Measurements from ENCODE around the gene CCDC186.

DNA sequence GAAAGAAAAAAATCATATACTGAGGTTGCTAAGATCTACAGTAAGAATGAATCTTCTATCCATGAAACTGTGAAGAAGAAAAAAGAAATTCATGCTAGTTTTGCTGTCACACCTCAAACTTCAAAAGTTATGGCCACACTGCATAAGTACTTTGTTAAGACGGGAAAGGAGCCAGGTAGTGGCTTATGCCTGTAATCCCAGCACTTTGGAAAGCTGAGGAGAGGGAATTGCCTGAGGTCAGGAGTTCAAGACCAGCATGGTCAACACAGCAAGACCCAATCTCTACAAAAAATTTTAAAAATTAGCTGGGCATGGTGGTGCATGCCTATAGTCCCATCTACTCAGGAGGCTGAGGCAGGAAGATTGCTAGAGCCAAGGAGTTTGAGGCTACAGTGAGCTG, 22.1 kb downstream of the CCDC186 start:
- TF ChIP-seq, protein P1, sequence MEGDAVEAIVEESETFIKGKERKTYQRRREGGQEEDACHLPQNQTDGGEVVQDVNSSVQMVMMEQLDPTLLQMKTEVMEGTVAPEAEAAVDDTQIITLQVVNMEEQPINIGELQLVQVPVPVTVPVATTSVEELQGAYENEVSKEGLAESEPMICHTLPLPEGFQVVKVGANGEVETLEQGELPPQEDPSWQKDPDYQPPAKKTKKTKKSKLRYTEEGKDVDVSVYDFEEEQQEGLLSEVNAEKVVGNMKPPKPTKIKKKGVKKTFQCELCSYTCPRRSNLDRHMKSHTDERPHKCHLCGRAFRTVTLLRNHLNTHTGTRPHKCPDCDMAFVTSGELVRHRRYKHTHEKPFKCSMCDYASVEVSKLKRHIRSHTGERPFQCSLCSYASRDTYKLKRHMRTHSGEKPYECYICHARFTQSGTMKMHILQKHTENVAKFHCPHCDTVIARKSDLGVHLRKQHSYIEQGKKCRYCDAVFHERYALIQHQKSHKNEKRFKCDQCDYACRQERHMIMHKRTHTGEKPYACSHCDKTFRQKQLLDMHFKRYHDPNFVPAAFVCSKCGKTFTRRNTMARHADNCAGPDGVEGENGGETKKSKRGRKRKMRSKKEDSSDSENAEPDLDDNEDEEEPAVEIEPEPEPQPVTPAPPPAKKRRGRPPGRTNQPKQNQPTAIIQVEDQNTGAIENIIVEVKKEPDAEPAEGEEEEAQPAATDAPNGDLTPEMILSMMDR (conservative IDR thresholded peaks at IDR 0.05; ENCODE audit: low read depth, low read length) = no peak
- TF ChIP-seq POLR2A (IDR thresholded peaks at IDR 0.05; ENCODE audit: low read depth, low read length) (no peak), BHLHE40 (IDR thresholded peaks at IDR 0.05; ENCODE audit: low read depth, low read length) (no peak), RFX5 (IDR thresholded peaks at IDR 0.05; ENCODE audit: low read depth, low read length) (no peak), CEBPB (IDR thresholded peaks at IDR 0.05; ENCODE audit: low read depth, low read length) (no peak), MAFK (IDR thresholded peaks at IDR 0.05; ENCODE audit: low read depth, low read length) (no peak), NFE2L2 (IDR thresholded peaks at IDR 0.05; ENCODE audit: low read depth, low read length) (no peak), RAD21 (IDR thresholded peaks at IDR 0.05; ENCODE audit: low read length) (no peak), MAZ (IDR thresholded peaks at IDR 0.05; ENCODE audit: borderline replicate concordance, low read depth, low read length) (no peak), SMC3 (IDR thresholded peaks at IDR 0.05; ENCODE audit: low read depth, low read length) (no peak), RCOR1 (IDR thresholded peaks at IDR 0.05; ENCODE audit: insufficient replicate concordance, low read length) (no peak)
- TF ChIP-seq, protein P2, sequence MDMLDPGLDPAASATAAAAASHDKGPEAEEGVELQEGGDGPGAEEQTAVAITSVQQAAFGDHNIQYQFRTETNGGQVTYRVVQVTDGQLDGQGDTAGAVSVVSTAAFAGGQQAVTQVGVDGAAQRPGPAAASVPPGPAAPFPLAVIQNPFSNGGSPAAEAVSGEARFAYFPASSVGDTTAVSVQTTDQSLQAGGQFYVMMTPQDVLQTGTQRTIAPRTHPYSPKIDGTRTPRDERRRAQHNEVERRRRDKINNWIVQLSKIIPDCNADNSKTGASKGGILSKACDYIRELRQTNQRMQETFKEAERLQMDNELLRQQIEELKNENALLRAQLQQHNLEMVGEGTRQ (IDR thresholded peaks at IDR 0.05; ENCODE audit: low read depth, low read length) = no peak
